Measurements from ENCODE around the gene BMP2K.
"Not testable (repeated sequence)": the region's sequence is repeated elsewhere in the genome, so short reads cannot be mapped to it uniquely, and the experiment has no call there.

The BMP2K gene

GRCh38 chr4:78765432-78766006 is 10.6 kb upstream of the BMP2K start:
- DNase-seq, result no peak

- DNase-seq, result no peak
Observed at GRCh38 chr4:78766026-78766425, 10.1 kb upstream of the BMP2K start.

DNA sequence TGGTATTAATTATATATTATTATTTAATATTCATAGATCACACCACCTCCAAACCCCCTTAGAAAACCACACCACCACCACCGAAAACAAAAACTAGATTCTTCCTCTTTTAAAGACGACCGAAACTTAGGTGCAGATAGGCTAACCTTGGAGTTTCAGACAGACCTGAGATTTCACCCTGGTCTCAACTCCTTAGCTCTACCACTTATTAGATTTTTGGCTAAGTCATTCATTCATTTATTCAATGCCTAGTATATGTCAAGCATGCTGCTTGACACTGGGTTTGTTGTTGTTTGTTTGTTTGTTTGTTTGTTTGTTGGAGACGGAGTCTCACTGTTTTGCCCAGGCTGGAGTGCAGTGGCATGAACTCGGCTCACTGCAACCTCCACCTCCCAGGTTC is 9.5 kb upstream of the BMP2K start:
- no peak for DNase-seq

- no peak for DNase-seq
Observed at GRCh38 chr4:78767350-78767749, 8.8 kb upstream of the BMP2K start.

- no peak for DNase-seq
Observed at GRCh38 chr4:78768452-78769180, 7.5 kb upstream of the BMP2K start.

- DNase-seq, result no peak
Observed at GRCh38 chr4:78770091-78770642, 6.0 kb upstream of the BMP2K start.

GRCh38 chr4:78772526-78773091 is 3.5 kb upstream of the BMP2K start:
- no peak for DNase-seq

DNA sequence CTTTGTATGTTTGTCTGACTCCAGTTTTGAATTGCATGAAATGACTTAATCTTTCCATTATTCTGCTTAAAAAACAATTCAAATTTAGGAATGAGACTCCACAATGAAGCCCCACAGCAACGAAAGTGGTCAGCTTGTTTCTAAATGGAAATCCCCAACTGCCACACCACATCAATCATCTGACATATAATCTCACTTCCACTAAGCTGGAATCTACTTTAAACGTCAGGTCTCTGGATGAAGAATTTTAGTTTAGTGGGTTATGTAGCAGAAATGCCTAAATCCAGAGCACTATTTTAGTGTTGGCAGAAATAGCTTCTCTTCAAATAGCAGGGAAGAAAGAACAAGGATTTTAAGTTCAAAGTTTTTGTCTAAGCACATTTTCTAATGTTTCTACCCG is 1.7 kb upstream of the BMP2K start:
- no peak for DNase-seq

GRCh38 chr4:78775303-78776078 is 659 bp upstream of the BMP2K start:
- DNase-seq, result peak; percentile 93

DNA sequence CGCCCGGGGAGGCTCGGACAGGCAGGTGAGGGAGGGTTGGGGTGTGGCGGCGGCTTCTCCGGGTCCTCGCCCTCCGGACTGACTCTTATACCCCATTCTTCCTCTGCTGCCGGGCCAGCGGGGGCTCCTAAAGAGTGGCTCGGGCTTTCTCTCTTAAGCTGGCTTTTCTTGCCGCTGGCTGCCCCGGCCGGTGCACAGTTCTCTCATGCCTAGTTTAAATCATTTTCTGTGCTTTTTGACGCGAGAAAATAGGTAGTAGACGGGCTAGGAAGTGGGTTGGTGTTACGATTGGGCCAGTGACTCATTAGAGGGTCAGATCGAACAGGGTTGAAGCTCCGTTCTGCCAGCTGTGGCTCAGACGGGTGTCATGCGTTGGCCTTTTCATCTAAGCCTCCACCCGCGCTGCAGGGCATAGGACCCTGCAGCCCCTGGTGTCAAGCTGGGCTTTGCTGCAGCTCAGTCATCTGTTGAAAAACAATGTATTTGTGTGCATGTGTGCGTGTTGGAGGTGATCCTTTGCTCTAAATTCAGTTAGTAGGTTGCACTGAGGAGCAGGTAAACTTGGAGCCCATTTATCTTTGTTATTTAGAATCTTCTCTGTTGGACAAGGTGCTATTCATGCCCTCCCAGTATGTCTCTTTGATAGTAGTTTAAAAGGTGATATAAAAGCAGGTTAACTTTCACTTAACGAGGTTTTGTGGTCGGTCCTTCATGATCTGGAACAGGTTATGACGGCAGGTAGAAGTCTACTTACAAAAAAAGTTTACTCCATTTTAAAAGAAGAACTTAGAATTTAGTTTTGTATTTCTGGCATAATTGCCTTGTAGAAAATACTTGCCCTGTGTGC is 802 bp downstream of the BMP2K start:
- peak; percentile 71 for DNase-seq

GRCh38 chr4:78777576-78777940 is 1.4 kb downstream of the BMP2K start:
- no peak for DNase-seq

DNA sequence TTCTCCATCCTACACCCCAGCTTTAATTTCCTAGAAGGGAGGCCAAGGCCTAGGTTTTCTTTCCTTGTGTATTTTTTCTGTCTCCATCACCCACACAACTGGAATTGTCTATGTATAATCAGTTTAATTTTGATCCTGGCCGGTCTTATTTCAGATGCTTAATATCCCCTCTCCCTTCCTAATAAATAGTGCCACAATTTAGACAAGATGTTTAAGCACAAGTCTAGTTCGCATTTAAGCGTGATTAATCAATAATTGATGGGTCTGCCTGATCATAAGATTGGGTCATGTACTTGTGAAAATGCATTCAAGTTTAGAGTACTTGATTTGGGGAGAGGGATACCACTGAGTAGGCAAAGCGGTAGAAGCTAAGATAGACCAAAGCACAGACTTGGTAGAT is 2.4 kb downstream of the BMP2K start:
- DNase-seq, result no peak

DNA sequence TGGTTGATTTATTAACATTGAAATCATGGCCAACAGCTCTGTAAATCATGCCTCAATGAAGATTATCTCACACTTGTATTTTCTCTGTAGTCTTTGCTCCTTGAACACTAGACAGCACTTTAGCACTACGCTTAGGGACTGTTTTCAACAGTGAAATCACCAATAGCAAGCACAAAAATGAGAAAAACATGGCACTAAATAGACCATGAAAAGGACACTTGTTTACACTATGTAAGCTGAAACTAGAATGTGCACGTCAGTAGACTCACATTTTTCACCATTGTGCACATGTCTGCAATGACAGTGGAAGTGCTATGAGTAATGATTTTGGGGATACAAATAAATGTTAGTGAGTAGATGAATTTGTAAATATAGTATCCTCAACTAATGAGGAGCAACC is 3.1 kb downstream of the BMP2K start:
- no peak for DNase-seq

DNA sequence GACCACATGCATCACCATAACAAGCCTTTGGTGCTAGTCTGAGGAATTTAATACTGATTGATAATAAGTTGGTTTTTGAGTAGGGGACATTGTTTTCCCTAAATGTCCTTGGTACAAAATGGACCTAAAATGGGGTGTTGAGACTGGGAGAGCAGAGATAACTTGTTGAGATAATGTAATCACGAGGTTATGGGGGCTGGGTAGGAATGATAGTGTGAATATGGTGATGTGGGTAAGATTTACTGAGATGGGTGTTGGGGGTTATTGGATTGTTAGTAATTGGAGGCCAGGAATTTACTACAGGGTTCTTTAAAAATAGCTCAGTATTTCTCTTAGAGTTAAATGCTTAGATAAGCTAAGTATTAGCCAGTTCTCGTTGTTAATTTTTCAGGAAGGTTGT is 3.9 kb downstream of the BMP2K start:
- no peak for DNase-seq

- no peak for DNase-seq
Observed at GRCh38 chr4:78781139-78781538, 5.0 kb downstream of the BMP2K start.

DNA sequence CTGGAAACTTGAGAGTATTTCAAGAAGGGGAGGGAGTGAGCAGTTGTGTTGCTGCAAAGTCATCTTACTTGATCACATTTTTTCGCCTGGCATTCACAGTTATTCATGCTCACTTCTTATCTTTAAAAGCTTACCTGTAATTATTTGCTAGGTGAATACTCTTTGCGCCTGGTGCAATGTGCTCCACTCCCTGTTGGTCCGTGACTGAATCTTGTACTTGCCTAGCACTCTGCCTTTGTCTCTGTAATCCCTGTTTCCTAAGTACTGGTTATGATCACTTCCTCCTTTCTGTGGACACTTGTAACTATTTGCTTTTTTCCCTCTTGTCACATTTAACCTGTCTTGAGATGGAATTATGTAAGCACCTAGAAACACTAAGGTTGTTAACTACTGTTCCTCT is 5.8 kb downstream of the BMP2K start:
- DNase-seq, result no peak

DNA sequence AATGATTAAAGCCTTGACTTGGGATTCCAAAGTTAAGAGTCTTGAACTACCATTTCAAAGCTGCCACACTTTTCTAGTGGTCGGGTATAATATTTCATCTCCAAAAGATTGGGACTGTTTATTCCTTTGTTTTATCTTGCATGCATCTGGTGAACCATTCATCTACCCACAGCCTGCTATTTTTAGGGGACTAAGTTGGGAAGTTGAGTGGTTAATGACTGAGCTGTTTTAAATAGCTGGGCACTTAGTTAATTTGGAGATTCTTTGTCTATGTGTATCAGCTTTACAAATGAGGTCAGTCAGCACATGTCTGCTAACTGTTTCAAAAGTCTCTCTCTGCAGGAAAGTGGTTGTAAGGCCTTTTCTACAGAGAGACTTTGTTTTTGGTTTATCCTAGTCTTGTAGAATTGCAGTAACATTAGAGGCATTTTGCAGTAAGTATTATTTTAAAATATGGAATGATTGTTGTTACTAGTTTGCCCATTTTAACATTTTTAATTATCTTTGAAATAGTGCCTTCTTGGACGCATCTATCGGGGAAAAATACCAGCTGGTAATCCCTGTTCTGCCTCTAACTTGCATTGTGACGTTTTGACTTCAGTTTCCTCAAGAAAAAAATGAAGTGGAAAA is 8.2 kb downstream of the BMP2K start:
- DNase-seq, result no peak

DNA sequence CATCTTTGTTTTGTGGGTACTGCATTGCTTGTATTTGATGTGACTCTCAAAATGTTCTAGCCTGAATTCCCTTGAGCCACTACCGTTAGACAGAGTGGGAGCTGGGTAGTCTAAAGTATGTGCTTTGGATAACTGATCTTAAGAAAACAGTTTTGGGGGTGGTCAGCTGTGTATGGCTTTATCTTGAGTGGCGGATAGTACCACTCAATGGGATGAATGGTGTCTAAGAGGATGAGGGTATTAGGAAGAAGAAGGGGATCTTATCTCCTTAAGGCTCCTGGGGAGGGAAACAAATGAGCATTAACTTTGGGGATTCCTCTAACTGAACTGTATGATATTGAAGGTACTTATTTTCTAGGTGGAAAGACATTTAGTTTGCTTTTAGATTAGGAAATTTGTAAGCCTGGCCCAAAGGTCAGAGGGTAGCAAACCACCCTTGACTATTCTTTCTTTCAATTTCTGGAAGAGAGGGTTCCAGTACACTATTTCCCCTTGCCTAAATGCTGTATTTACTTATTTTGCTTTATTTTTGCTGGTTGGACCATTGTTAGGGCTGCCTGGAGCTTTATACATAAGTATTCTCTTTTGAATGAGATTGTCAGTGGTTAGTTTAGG is 11.3 kb downstream of the BMP2K start:
- DNase-seq, result no peak

- DNase-seq, result no peak
Observed at GRCh38 chr4:78788007-78788889, 12.1 kb downstream of the BMP2K start.

GRCh38 chr4:78795594-78796416 is 19.7 kb downstream of the BMP2K start:
- not testable (repeated sequence) for DNase-seq

Data from activated CD8-positive, alpha-beta memory T cell treated with anti-CD3 and anti-CD28 coated beads, Interleukin-2, amount 50 U/mL, for 48 hours (primary cell).